ENCODE measurements around the gene PPM1A. TPM values are rescaled to one million over a fixed set of nuclear protein-coding genes. Genes with fewer than 3 reads are reported as not detected.
"Not testable (repeated sequence)": the region's sequence is repeated elsewhere in the genome, so short reads cannot be mapped to it uniquely, and the experiment has no call there.

Gene PPM1A
- total and polyA plus RNA-seq, 4 donors = 21.4 to 61.5 (median 33.6) TPM

GRCh38 chr14:60317609-60318008, 68.6 kb downstream of the PPM1A start:
- Histone ChIP-seq H3K9ac (ENCODE audit: insufficient read depth in 1 of 2, low read length in 2 of 2) (no peak overlapping the region), H3K27ac (ENCODE audit: low read depth in 1 of 2, low read length in 1 of 2) (no peak overlapping the region), H3K36me3 (ENCODE audit: control insufficient read depth in 4 of 4, insufficient read depth in 4 of 4, low read length in 4 of 4) (no peaks in the 10 kb centered on the region), H3K9me3 (ENCODE audit: control insufficient read depth in 4 of 4, insufficient read depth in 3 of 4, low read length in 3 of 4) (no peaks in the 10 kb centered on the region), H3K27me3 (ENCODE audit: control insufficient read depth in 3 of 3, insufficient read depth in 3 of 3, low read length in 2 of 3) (no peaks in the 10 kb centered on the region), H3K4me3 (no peak overlapping the region), H3K4me1 (ENCODE audit: control insufficient read depth in 5 of 5, insufficient read depth in 5 of 5, low read length in 5 of 5) (no peaks in the 10 kb centered on the region)
- WGBS, 2 donors = 58 to 68% methylated on average over 4 of the region's 4 CpGs
- TF ChIP-seq, protein P1, sequence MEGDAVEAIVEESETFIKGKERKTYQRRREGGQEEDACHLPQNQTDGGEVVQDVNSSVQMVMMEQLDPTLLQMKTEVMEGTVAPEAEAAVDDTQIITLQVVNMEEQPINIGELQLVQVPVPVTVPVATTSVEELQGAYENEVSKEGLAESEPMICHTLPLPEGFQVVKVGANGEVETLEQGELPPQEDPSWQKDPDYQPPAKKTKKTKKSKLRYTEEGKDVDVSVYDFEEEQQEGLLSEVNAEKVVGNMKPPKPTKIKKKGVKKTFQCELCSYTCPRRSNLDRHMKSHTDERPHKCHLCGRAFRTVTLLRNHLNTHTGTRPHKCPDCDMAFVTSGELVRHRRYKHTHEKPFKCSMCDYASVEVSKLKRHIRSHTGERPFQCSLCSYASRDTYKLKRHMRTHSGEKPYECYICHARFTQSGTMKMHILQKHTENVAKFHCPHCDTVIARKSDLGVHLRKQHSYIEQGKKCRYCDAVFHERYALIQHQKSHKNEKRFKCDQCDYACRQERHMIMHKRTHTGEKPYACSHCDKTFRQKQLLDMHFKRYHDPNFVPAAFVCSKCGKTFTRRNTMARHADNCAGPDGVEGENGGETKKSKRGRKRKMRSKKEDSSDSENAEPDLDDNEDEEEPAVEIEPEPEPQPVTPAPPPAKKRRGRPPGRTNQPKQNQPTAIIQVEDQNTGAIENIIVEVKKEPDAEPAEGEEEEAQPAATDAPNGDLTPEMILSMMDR (IDR thresholded peaks at IDR 0.05; ENCODE audit: control extremely low read depth, extremely low read depth) = no peak
- ATAC-seq (ENCODE audit: insufficient read depth, low FRiP score) = no peak
- DNase-seq = no peak

DNA sequence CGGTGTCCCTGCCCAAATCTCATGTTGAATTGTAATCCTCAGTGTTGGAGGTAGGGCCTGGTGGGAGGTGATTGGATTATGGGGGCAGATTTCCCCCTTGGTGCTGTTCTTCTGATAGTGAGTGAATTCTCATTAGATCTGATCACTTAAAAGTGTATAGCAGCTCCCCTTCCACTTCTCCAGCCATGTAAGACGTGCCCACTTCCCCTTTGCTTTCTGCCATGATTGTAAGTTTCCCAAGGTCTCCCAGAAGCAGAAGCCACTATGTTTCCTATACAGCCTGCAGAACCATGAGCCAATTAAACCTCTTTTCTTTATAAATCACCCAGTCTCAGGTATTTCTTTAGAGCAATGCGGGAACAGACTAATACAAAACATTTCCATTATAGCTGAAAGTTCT, 71.8 kb downstream of the PPM1A start:
- not testable (repeated sequence) for ATAC-seq (ENCODE audit: insufficient read depth, low FRiP score); H3K36me3 ChIP-seq (ENCODE audit: control insufficient read depth in 4 of 4, insufficient read depth in 4 of 4, low read length in 4 of 4); H3K4me3 ChIP-seq; H3K27me3 ChIP-seq (ENCODE audit: control insufficient read depth in 3 of 3, insufficient read depth in 3 of 3, low read length in 2 of 3); H3K27ac ChIP-seq (ENCODE audit: low read depth in 1 of 2, low read length in 1 of 2); H3K4me1 ChIP-seq (ENCODE audit: control insufficient read depth in 5 of 5, insufficient read depth in 5 of 5, low read length in 5 of 5); H3K9me3 ChIP-seq (ENCODE audit: control insufficient read depth in 4 of 4, insufficient read depth in 3 of 4, low read length in 3 of 4); H3K9ac ChIP-seq (ENCODE audit: insufficient read depth in 1 of 2, low read length in 2 of 2); DNase-seq
- WGBS, 2 donors = 80 to 81% methylated on average over 3 of the region's 3 CpGs

- H3K4me1 ChIP-seq (ENCODE audit: control insufficient read depth in 5 of 5, insufficient read depth in 5 of 5, low read length in 5 of 5) = peaks cover 0 to 11% (median 4%) of the 10 kb centered on the region in 5 donors
- TF ChIP-seq, protein P1 (IDR thresholded peaks at IDR 0.05; ENCODE audit: control extremely low read depth, extremely low read depth) = no peak
- peaks cover 0 to 10% (median 3%) of the 10 kb centered on the region in 3 donors for H3K27me3 ChIP-seq (ENCODE audit: control insufficient read depth in 3 of 3, insufficient read depth in 3 of 3, low read length in 2 of 3)
- ATAC-seq (ENCODE audit: insufficient read depth, low FRiP score) (no peak), DNase-seq (no peak)
- H3K36me3 ChIP-seq (ENCODE audit: control insufficient read depth in 4 of 4, insufficient read depth in 4 of 4, low read length in 4 of 4) = no peaks in the 10 kb centered on the region
- H3K9ac ChIP-seq (ENCODE audit: insufficient read depth in 1 of 2, low read length in 2 of 2) = no peak overlapping the region
- H3K4me3 ChIP-seq = no peak overlapping the region
- no peak overlapping the region for H3K27ac ChIP-seq (ENCODE audit: low read depth in 1 of 2, low read length in 1 of 2)
- H3K9me3 ChIP-seq (ENCODE audit: control insufficient read depth in 4 of 4, insufficient read depth in 3 of 4, low read length in 3 of 4) = no peaks in the 10 kb centered on the region
- WGBS, 2 donors = 88 to 93% methylated on average over 14 of the region's 14 CpGs
Observed at GRCh38 chr14:60323199-60323896, 74.3 kb downstream of the PPM1A start.

- Histone ChIP-seq H3K9ac (ENCODE audit: insufficient read depth in 1 of 2, low read length in 2 of 2) (no peak overlapping the region), H3K27ac (ENCODE audit: low read depth in 1 of 2, low read length in 1 of 2) (no peak overlapping the region), H3K4me1 (ENCODE audit: control insufficient read depth in 5 of 5, insufficient read depth in 5 of 5, low read length in 5 of 5) (peaks cover 0 to 11% (median 4%) of the 10 kb centered on the region in 5 donors), H3K4me3 (no peak overlapping the region), H3K36me3 (ENCODE audit: control insufficient read depth in 4 of 4, insufficient read depth in 4 of 4, low read length in 4 of 4) (no peaks in the 10 kb centered on the region), H3K27me3 (ENCODE audit: control insufficient read depth in 3 of 3, insufficient read depth in 3 of 3, low read length in 2 of 3) (peaks cover 0 to 11% (median 10%) of the 10 kb centered on the region in 3 donors), H3K9me3 (ENCODE audit: control insufficient read depth in 4 of 4, insufficient read depth in 3 of 4, low read length in 3 of 4) (no peaks in the 10 kb centered on the region)
- TF ChIP-seq, protein P1 (IDR thresholded peaks at IDR 0.05; ENCODE audit: control extremely low read depth, extremely low read depth) = no peak
- ATAC-seq (ENCODE audit: insufficient read depth, low FRiP score) (no peak), DNase-seq (no peak)
- 95 to 98% methylated on average over 2 of the region's 2 CpGs for WGBS, 2 donors
Observed at GRCh38 chr14:60324837-60325236, 75.8 kb downstream of the PPM1A start.
